Endothelial cell of umbilical vein (primary cell): ENCODE results near the gene CCDC188. TPM values are rescaled to one million over a fixed set of nuclear protein-coding genes. Genes with fewer than 3 reads are reported as not detected.

Experiments
- BruUV-seq: library from RNA; stranded (reverse); fragments of 400-500 nt; replicated peaks from 2 replicates; lab custom pipeline; 2021; lab: Mats Ljungman, UMichigan
- CTCF ChIA-PET: fragments of 300-600, 350-600 bp; sonication (Branson Sonifier 250); formaldehyde crosslinking; loops from one replicate; lab custom pipeline; 2021; ENCODE audit warnings: antibody characterized with exemption, inconsistent platforms; lab: Charles Lee
- POLR2A ChIA-PET: fragments of 300-600, 350-600 bp; sonication (Branson Sonifier 250); formaldehyde crosslinking; loops from one replicate; lab custom pipeline; 2021; ENCODE audit warnings: antibody characterized with exemption, inconsistent platforms; lab: Charles Lee
- DNase-seq: peaks from one replicate; pipeline ENCODE4 v3.0.0-alpha.2; 2011; ENCODE audit warnings: low read depth, low spot score
- FAIRE-seq: peaks from 2 replicates; lab custom pipeline; 2011; peaks lifted over from hg19 to GRCh38; lab: Jason Lieb, UNC
- H2AFZ ChIP-seq: 2 replicates; pipeline ENCODE4 v1.6.0; 2012; ENCODE audit warnings: low read depth, low read length, control low read depth, inconsistent platforms
- H3K27ac ChIP-seq: 2 replicates; pipeline ENCODE4 v1.5.1; 2011; ENCODE audit warnings: low read depth, mild to moderate bottlenecking, control low read depth, low read length, moderate library complexity; ENCODE audit not compliant: insufficient read depth
- H3K27me3 ChIP-seq, 2 experiments: 2 replicates each; pipeline versions ENCODE4 v1.6.0 to v1.6.1; 2011; ENCODE audit warnings: low read length in 2 of 2, mixed read lengths in 1 of 2; ENCODE audit not compliant: control insufficient read depth in 2 of 2, insufficient read depth in 2 of 2
- H3K36me3 ChIP-seq, 2 experiments: 2 replicates in 1 of 2; 3 replicates in 1 of 2; pipeline ENCODE4 v1.5.1; 2011; ENCODE audit warnings: low read length in 2 of 2, mild to moderate bottlenecking in 1 of 2, moderate library complexity in 1 of 2; ENCODE audit not compliant: control insufficient read depth in 2 of 2, insufficient read depth in 2 of 2; ENCODE audit errors: extremely low read depth in 1 of 2
- H3K4me1 ChIP-seq: 3 replicates; pipeline ENCODE4 v1.5.1; 2011; ENCODE audit warnings: mild to moderate bottlenecking, low read length; ENCODE audit not compliant: control insufficient read depth, insufficient read depth; ENCODE audit errors: extremely low read depth
- H3K4me2 ChIP-seq: 2 replicates; pipeline ENCODE4 v1.6.1; 2011; ENCODE audit warnings: low read length, control low read depth, mixed read lengths; ENCODE audit not compliant: insufficient read depth
- H3K4me3 ChIP-seq, 3 experiments: fragments of 200-600 bp in 1 of 3; sonication (generic), shearing (Covaris generic) in 1 of 3; replicated peaks in 1 of 3; 2 replicates each; pipeline ENCODE4 v1.5.1; 2011 to 2016; ENCODE audit warnings: control low read depth in 3 of 3, low read length in 3 of 3, mild to moderate bottlenecking in 2 of 3, inconsistent platforms in 1 of 3, low read depth in 1 of 3, moderate library complexity in 1 of 3; ENCODE audit not compliant: insufficient read depth in 1 of 3
- H3K79me2 ChIP-seq: 2 replicates; pipeline ENCODE4 v1.6.0; 2012; ENCODE audit warnings: low read length, inconsistent platforms; ENCODE audit not compliant: control insufficient read depth, insufficient read depth
- H3K9ac ChIP-seq: replicated peaks from 2 replicates; pipeline ENCODE3; 2011; ENCODE audit warnings: low read length, control low read depth; ENCODE audit not compliant: insufficient read depth; ENCODE audit errors: extremely low read depth
- H3K9me1 ChIP-seq: replicated peaks from 3 replicates; pipeline ENCODE4 v1.6.0; 2011; ENCODE audit warnings: mild to moderate bottlenecking, low read length; ENCODE audit not compliant: control insufficient read depth, insufficient read depth; ENCODE audit errors: extremely low read depth
- H3K9me3 ChIP-seq: replicated peaks from 2 replicates; pipeline ENCODE4 v1.5.1; 2012; ENCODE audit warnings: low read length, inconsistent platforms; ENCODE audit not compliant: control insufficient read depth, insufficient read depth
- H4K20me1 ChIP-seq: replicated peaks from 2 replicates; pipeline ENCODE3; 2011; ENCODE audit warnings: mild to moderate bottlenecking, low read length; ENCODE audit not compliant: control insufficient read depth, insufficient read depth; ENCODE audit errors: extremely low read depth
- CTCF ChIP-seq, 2 donors: IDR thresholded peaks; 1 replicate in 1 of 2; 2 replicates in 1 of 2; pipeline ENCODE4 v1.5.1; 2011; ENCODE audit warnings: low read length in 2 of 2, mild to moderate bottlenecking in 2 of 2, moderate library complexity in 2 of 2, control low read depth in 1 of 2, inconsistent platforms in 1 of 2, low read depth in 1 of 2; ENCODE audit not compliant: insufficient read depth in 1 of 2; ENCODE audit errors: extremely low read depth in 1 of 2
- EZH2 ChIP-seq: IDR thresholded peaks from 2 replicates; pipeline ENCODE4 v1.6.1; 2012; ENCODE audit warnings: borderline replicate concordance, low read depth, mild to moderate bottlenecking, moderate library complexity, low read length, inconsistent platforms; ENCODE audit not compliant: severe bottlenecking
- FOS ChIP-seq: IDR thresholded peaks from 2 replicates; pipeline ENCODE4 v1.6.1; 2011; ENCODE audit warnings: mild to moderate bottlenecking, low read length, moderate library complexity, borderline replicate concordance; ENCODE audit not compliant: insufficient read depth
- GATA2 ChIP-seq: IDR thresholded peaks from 2 replicates; pipeline ENCODE4 v1.7.0; 2011; ENCODE audit warnings: low read depth, mild to moderate bottlenecking, moderate library complexity, mixed read lengths, low read length; ENCODE audit not compliant: insufficient read length, insufficient read depth
- JUN ChIP-seq: IDR thresholded peaks from 2 replicates; pipeline ENCODE4 v1.6.1; 2011; ENCODE audit warnings: borderline replicate concordance, low read depth; ENCODE audit not compliant: insufficient read length, insufficient read depth
- MAX ChIP-seq: IDR thresholded peaks from 2 replicates; pipeline ENCODE4 v1.6.1; 2011; ENCODE audit not compliant: insufficient read depth, insufficient read length
- MYC ChIP-seq: IDR thresholded peaks from one replicate; pipeline ENCODE4 v1.6.1; 2011; ENCODE audit warnings: mild to moderate bottlenecking, low read depth, low read length
- POLR2A ChIP-seq: IDR thresholded peaks from 2 replicates; pipeline ENCODE4 v1.6.1; 2012; ENCODE audit warnings: low read depth, mild to moderate bottlenecking, control low read depth, low read length
- POLR2AphosphoS5 ChIP-seq: IDR thresholded peaks from 2 replicates; pipeline ENCODE4 v1.6.1; 2012; ENCODE audit warnings: low read depth, mild to moderate bottlenecking, control low read depth, low read length, moderate library complexity; ENCODE audit not compliant: insufficient read depth
- dilution Hi-C: fragments of 300-500 bp; cut with MboI; formaldehyde crosslinking; loops from one replicate; pipeline ENCODE4 v1.15.0; 2019; ENCODE audit warnings: low sequenced_read_pairs; ENCODE audit not compliant: extremely low pct_ligation_motif_present
- intact Hi-C: fragments of 100-400 bp; cut with micrococcal nuclease; formaldehyde crosslinking; loops from one replicate; pipeline ENCODE4 v1.10.0; 2022
- polyA plus RNA-seq, 4 experiments: library from polyadenylated mRNA; depleted of rRNA in 3 of 4; stranded (reverse) in 3 of 4; unstranded in 1 of 4; fragments of >200 nt; gene quantifications; 2 replicates each; pipeline versions ENCODE4 v1.2.1 to v1.2.3, GENCODE V29; 2011 to 2012; ENCODE audit warnings: missing spikeins in 1 of 4
- total RNA-seq: library from RNA; stranded (reverse); gene quantifications from 2 replicates; pipeline ENCODE4 v1.2.3, GENCODE V29; 2021

Gene CCDC188
- total and polyA plus RNA-seq, 2 donors (not counting 3 experiments of a cell fraction or from before 2014, with no cell fraction given) = 9.4 to 9.8 TPM

DNA sequence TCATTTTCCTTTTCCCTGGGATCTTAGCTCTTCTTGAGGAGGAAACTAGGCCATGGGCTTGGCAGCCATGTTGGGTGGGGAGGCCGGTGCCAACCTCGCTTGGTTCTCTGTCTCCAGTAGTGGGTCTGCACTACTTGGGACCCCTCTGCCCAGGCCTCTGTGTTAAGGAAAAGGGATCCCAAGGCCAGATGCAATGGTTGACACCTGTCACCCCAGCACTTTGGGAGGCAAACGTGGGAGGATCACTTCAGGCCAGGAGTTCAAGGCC, 21.2 kb downstream of the CCDC188 start:
- Histone ChIP-seq H3K9ac (no peak overlapping the region), H3K36me3 (peaks cover 0 to 18% of the 10 kb centered on the region in 2 experiments), H3K4me1 (peaks cover 6% of the 10 kb centered on the region), H3K9me1 (no peaks in the 10 kb centered on the region), H3K9me3 (no peaks in the 10 kb centered on the region), H3K79me2 (peaks cover 29% of the 10 kb centered on the region), H3K27ac (no peak overlapping the region), H3K4me3 (no peak overlapping the region), H3K27me3 (no peaks in the 10 kb centered on the region), H2AFZ (no peak overlapping the region), H4K20me1 (no peaks in the 10 kb centered on the region), H3K4me2 (no peak overlapping the region)
- dilution Hi-C loops = no loop called here
- ChIA-PET POLR2A (no interaction called here), CTCF (interaction anchor here (0.6 to 2.1 kb wide), 5 partner anchors 10 to 399 kb away, joined by 3 to 7 read pairs (median 6); no protein-coding TSS in a partner anchor)
- DNase-seq (no peak), FAIRE-seq (no peak)
- BruUV-seq = no TSS peak
- TF ChIP-seq JUN (no peak), CTCF (IDR thresholded peaks at IDR 0.05; ENCODE audit: extremely low read depth in 1 of 2, insufficient read depth in 1 of 2, low read depth in 1 of 2, low read length in 2 of 2) (no peak), POLR2A (no peak), FOS (no peak), MYC (no peak), EZH2 (no peak), POLR2AphosphoS5 (no peak), GATA2 (no peak), MAX (no peak)
- intact Hi-C loops = loop anchor here (1.0 kb wide), 1 partner anchor 156 kb away; no protein-coding TSS in a partner anchor
